ENCODE measurements around the gene ARHGAP25.

ARHGAP25 gene

GRCh38 chr2:68862889-68863288, 128.3 kb downstream of the ARHGAP25 start:
- no peak for TF ChIP-seq GATA2 (IDR thresholded peaks at IDR 0.05; ENCODE audit: low read depth, low read length)
- TF ChIP-seq GATA3 (IDR thresholded peaks at IDR 0.05; ENCODE audit: low read depth, low read length) = no peak

DNA sequence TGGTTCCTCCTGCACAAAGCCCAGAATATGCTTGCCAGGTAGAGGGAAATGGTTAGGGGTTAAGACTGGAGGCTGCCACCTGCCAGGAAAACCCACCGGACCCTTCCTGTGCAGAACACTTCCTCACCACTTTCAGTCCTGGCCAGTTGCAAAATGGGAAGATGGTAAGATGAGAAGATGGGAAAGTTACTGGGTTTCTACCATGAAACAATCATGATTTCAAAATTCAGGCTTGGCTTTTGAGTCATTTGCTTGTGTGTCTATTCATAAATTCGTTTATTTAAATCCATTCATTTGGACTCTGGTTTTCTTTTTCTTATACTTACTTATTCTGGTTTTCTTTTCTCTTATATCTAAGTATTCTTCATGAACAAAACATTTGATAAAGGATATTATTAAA, 129.4 kb downstream of the ARHGAP25 start:
- TF ChIP-seq GATA2 (IDR thresholded peaks at IDR 0.05; ENCODE audit: low read depth, low read length) (no peak), GATA3 (IDR thresholded peaks at IDR 0.05; ENCODE audit: low read depth, low read length) (no peak)

- TF ChIP-seq GATA3 (IDR thresholded peaks at IDR 0.05; ENCODE audit: low read depth, low read length) (no peak), GATA2 (IDR thresholded peaks at IDR 0.05; ENCODE audit: low read depth, low read length) (no peak)
These were observed 130.5 kb downstream of the ARHGAP25 start for GRCh38 chr2:68865108-68865507.

DNA sequence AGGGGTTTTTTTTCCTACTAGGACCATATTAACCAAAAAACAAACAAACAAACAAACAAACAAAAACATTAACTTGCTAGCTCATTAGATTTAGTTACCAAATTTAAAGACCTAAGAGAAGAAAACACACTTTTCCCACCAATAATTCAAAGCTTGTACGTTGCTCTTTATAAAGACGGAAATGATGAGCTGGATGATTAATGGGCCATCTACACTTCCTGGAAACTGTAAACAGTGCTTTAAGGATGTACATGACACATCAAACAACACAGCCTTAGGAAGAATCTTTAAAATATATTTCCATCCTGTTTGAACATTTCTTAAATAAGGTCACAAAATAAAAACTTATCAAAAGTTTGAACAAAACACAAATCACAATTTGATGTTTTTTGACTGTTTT, 135.6 kb downstream of the ARHGAP25 start:
- TF ChIP-seq GATA3 (IDR thresholded peaks at IDR 0.05; ENCODE audit: low read depth, low read length) (no peak), GATA2 (IDR thresholded peaks at IDR 0.05; ENCODE audit: low read depth, low read length) (no peak)

- TF ChIP-seq GATA2 (IDR thresholded peaks at IDR 0.05; ENCODE audit: low read depth, low read length) (no peak), GATA3 (IDR thresholded peaks at IDR 0.05; ENCODE audit: low read depth, low read length) (no peak)
These were observed 136.7 kb downstream of the ARHGAP25 start, which contains the start of gene BMP10 for GRCh38 chr2:68871159-68871764. TSS of gene BMP10 (minus strand) at chr2:68871397. CDS start at chr2:68871358, 39 bp downstream.

All from SH-SY5Y (cell line).